SH-SY5Y (cell line): ENCODE results near the gene SPTBN4.

Experiments used
- GATA2 ChIP-seq: IDR thresholded peaks from 2 replicates; pipeline ENCODE4 v1.6.1; 2011; ENCODE audit warnings: mild to moderate bottlenecking, low read depth, low read length
- GATA3 ChIP-seq: IDR thresholded peaks from 2 replicates; pipeline ENCODE4 v1.6.1; 2011; ENCODE audit warnings: low read depth, mild to moderate bottlenecking, low read length, moderate library complexity

- no peak for TF ChIP-seq GATA2
- TF ChIP-seq GATA3 = no peak
These were observed 5.1 kb upstream of the SPTBN4 start for GRCh38 chr19:40461669-40462221.
